ENCODE data around the gene NPIPB6. TPM values are rescaled to one million over a fixed set of nuclear protein-coding genes. Genes with fewer than 3 reads are reported as not detected.

The NPIPB6 gene
- total RNA-seq, 1 donor from 2014 or later, result 3.2 TPM

GRCh38 chr16:28321700-28322411 is 41.5 kb downstream of the NPIPB6 start:
- Histone ChIP-seq H3K27ac (no peak overlapping the region), H3K4me1 (no peaks in the 10 kb centered on the region), H3K4me3 (no peak overlapping the region), H3K27me3 (no peaks in the 10 kb centered on the region), H3K9me3 (no peaks in the 10 kb centered on the region), H3K36me3 (no peaks in the 10 kb centered on the region)
- intact Hi-C loops (cut with DNase I), result no loop called here
- DNase-seq (no peak), ATAC-seq (peak; percentile 41)
- peak; percentile 68 for TF ChIP-seq CTCF (IDR thresholded peaks at IDR 0.05)

DNA sequence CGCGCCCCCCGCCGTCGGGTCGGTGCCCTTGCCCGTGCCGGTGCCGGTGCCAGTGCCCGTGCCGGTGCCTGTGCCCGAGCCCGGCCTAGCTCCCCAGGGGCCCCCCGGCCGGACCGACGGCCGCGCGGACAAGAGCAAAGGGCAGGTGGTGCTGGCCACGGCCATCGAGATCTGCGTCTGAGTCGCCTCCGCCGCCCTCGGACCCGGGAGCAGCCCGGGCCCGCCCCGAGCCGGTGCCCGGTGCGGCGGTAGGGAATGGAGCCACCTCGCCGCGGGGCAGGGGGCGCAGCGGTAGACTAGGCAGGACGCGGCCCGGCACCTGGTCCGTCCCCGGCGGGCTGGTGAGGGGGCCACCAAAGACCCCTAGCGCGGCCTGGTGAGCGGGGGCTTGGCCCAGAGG is 42.6 kb downstream of the NPIPB6 start:
- H3K4me3 ChIP-seq, result no peak overlapping the region
- H3K27ac ChIP-seq, result no peak overlapping the region
- no peaks in the 10 kb centered on the region for H3K9me3 ChIP-seq
- ATAC-seq (no peak), DNase-seq (no peak)
- no peaks in the 10 kb centered on the region for H3K4me1 ChIP-seq
- H3K27me3 ChIP-seq, result no peaks in the 10 kb centered on the region
- intact Hi-C loops (cut with DNase I), result no loop called here
- no peak for TF ChIP-seq CTCF (IDR thresholded peaks at IDR 0.05)
- no peaks in the 10 kb centered on the region for H3K36me3 ChIP-seq

- Histone ChIP-seq H3K4me3 (no peak overlapping the region), H3K27me3 (no peaks in the 10 kb centered on the region), H3K9me3 (no peaks in the 10 kb centered on the region), H3K4me1 (no peaks in the 10 kb centered on the region), H3K27ac (no peak overlapping the region), H3K36me3 (no peaks in the 10 kb centered on the region)
- no peak for DNase-seq
- TF ChIP-seq CTCF (IDR thresholded peaks at IDR 0.05), result no peak
- intact Hi-C loops (cut with DNase I), result no loop called here
- no peak for ATAC-seq
Observed at GRCh38 chr16:28320023-28320561, 43.2 kb downstream of the NPIPB6 start.

DNA sequence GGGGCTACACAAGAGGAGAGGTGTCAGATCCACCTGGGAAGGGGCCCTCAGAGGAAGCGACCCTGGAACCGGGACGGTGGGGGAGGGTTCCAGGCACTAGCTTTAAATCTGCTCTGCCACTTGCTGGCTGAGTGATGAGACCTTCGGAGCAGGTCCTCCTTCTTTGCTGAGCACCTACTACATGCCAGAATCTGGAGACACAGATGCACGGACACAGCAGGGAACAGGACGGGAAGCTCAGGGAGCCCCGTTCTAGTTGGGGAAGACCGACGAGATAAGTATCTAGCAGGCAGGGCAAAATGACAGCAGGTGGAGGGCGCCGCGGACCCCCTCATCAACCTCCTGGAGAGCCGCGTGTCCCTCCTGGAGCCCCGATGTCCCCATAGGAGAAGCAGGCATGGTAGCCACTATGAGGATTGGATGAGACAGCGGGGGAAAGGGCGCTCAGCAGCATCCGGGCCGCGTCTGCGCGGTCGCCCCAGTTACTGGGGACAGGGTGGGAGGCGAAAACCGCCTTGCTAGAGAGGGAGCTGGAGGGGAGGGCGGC is 43.8 kb downstream of the NPIPB6 start:
- Histone ChIP-seq H3K4me1 (no peaks in the 10 kb centered on the region), H3K9me3 (no peaks in the 10 kb centered on the region), H3K27me3 (no peaks in the 10 kb centered on the region), H3K4me3 (no peak overlapping the region), H3K36me3 (no peaks in the 10 kb centered on the region), H3K27ac (no peak overlapping the region)
- DNase-seq, result no peak
- intact Hi-C loops (cut with DNase I), result loop anchor here (5.0 kb wide), 1 partner anchor 42 kb away; no protein-coding TSS in a partner anchor
- no peak for TF ChIP-seq CTCF (IDR thresholded peaks at IDR 0.05)
- no peak for ATAC-seq

GRCh38 chr16:28318042-28318744 is 45.1 kb downstream of the NPIPB6 start:
- Histone ChIP-seq H3K4me1 (no peaks in the 10 kb centered on the region), H3K9me3 (no peaks in the 10 kb centered on the region), H3K4me3 (no peak overlapping the region), H3K36me3 (no peaks in the 10 kb centered on the region), H3K27ac (no peak overlapping the region), H3K27me3 (no peaks in the 10 kb centered on the region)
- DNase-seq (no peak), ATAC-seq (no peak)
- no peak for TF ChIP-seq CTCF (IDR thresholded peaks at IDR 0.05)
- intact Hi-C loops (cut with DNase I), result loop anchor here (5.0 kb wide), 1 partner anchor 41 kb away; no protein-coding TSS in a partner anchor

Measured in upper lobe of right lung (tissue), 1 donor.